GM12892 (cell line): ENCODE measurements around the gene FAAP20.

Source experiments
- POLR2A ChIP-seq: IDR thresholded peaks from 2 replicates; pipeline ENCODE4 v1.6.1; 2011; ENCODE audit warnings: low read depth, low read length, control low read depth
- POLR2AphosphoS5 ChIP-seq: IDR thresholded peaks from 2 replicates; pipeline ENCODE4 v1.6.1; 2011; ENCODE audit warnings: low read depth, low read length, control low read depth

GRCh38 chr1:2224631-2225428 is 30.3 kb upstream of the FAAP20 start:
- TF ChIP-seq POLR2AphosphoS5, result no peak
- TF ChIP-seq POLR2A, result no peak
